PC-9 (cell line): Measurements from ENCODE around the gene PAH. TPM values are rescaled to one million over a fixed set of nuclear protein-coding genes. Genes with fewer than 3 reads are reported as not detected.

Experiments
- BruUV-seq: library from RNA; stranded (reverse); fragments of 400-500 nt; replicated peaks from 2 replicates; lab custom pipeline; 2021; lab: Mats Ljungman, UMichigan
- CTCF ChIA-PET: fragments of 300-600 bp; sonication (Branson Sonifier 250); formaldehyde crosslinking; loops from one replicate; lab custom pipeline; 2022; ENCODE audit warnings: antibody characterized with exemption; lab: Charles Lee
- POLR2A ChIA-PET: fragments of 300-600 bp; sonication (Branson Sonifier 250); formaldehyde crosslinking; loops from one replicate; lab custom pipeline; 2022; ENCODE audit warnings: antibody characterized with exemption; ENCODE audit not compliant: unreplicated experiment; lab: Charles Lee
- DNase-seq, 2 experiments: peaks; one replicate each; pipeline versions ENCODE4 v3.0.0 to v3.0.0-alpha.2; 2015 to 2022; ENCODE audit warnings: mixed read lengths in 1 of 2
- H2AFZ ChIP-seq: fragments of 200-600 bp; sonication (generic); 2 replicates; pipeline ENCODE4 v1.8.1; 2017; ENCODE audit warnings: antibody characterized with exemption
- H3F3A ChIP-seq: fragments of 200-600 bp; sonication (generic); 2 replicates; pipeline ENCODE4 v1.8.1; 2017; ENCODE audit warnings: antibody characterized with exemption, mild to moderate bottlenecking, low read depth; ENCODE audit not compliant: insufficient read depth
- H3K27ac ChIP-seq: fragments of 200-600 bp; sonication (generic); 2 replicates; pipeline ENCODE4 v1.6.1; 2016; ENCODE audit warnings: mixed run types
- H3K27me3 ChIP-seq: fragments of 200-600 bp; sonication (generic); 2 replicates; pipeline ENCODE4 v1.6.1; 2016; ENCODE audit warnings: low read depth, mixed run types; ENCODE audit not compliant: insufficient read depth
- H3K36me3 ChIP-seq: fragments of 200-600 bp; sonication (generic); 2 replicates; pipeline ENCODE4 v1.6.1; 2016; ENCODE audit warnings: low read depth, mixed run types
- H3K4me1 ChIP-seq: fragments of 200-600 bp; sonication (generic); replicated peaks from 2 replicates; pipeline ENCODE4 v1.6.1; 2016; ENCODE audit warnings: mixed run types; ENCODE audit not compliant: insufficient read depth
- H3K4me2 ChIP-seq: fragments of 200-600 bp; sonication (generic); 2 replicates; pipeline ENCODE4 v1.6.1; 2017; ENCODE audit warnings: mixed run types
- H3K4me3 ChIP-seq: fragments of 200-600 bp; sonication (generic); 2 replicates; pipeline ENCODE4 v1.6.1; 2016; ENCODE audit warnings: mixed run types
- H3K79me2 ChIP-seq: fragments of 200-600 bp; sonication (generic); 2 replicates; pipeline ENCODE4 v1.6.1; 2017; ENCODE audit warnings: low read depth, mixed run types
- H3K9me2 ChIP-seq: fragments of 200-600 bp; sonication (generic); 2 replicates; pipeline ENCODE4 v1.8.1; 2017; ENCODE audit warnings: mild to moderate bottlenecking; ENCODE audit not compliant: insufficient read depth
- H3K9me3 ChIP-seq: fragments of 200-600 bp; sonication (generic); 2 replicates; pipeline ENCODE4 v1.8.1; 2016; ENCODE audit warnings: low read depth; ENCODE audit not compliant: insufficient read depth
- H4K20me1 ChIP-seq: fragments of 200-600 bp; sonication (generic); 2 replicates; pipeline ENCODE4 v1.8.1; 2017; ENCODE audit not compliant: insufficient read depth
- CTCF ChIP-seq: fragments of 200-600 bp; sonication (generic); conservative IDR thresholded peaks from 2 replicates; pipeline ENCODE4 v1.6.1; 2017; ENCODE audit warnings: mixed run types, antibody characterized with exemption, mild to moderate bottlenecking, moderate library complexity
- EZH2 ChIP-seq: fragments of 200-600 bp; sonication (generic); IDR thresholded peaks from 2 replicates; pipeline ENCODE4 v1.8.0; 2017; ENCODE audit warnings: antibody characterized with exemption, low read depth
- intact Hi-C: fragments of 100-400 bp; cut with micrococcal nuclease; formaldehyde crosslinking; loops from one replicate; pipeline ENCODE4 v1.10.0; 2022; ENCODE audit not compliant: unreplicated experiment
- total RNA-seq: library from RNA; stranded (reverse); gene quantifications from 2 replicates; pipeline ENCODE4 v1.2.3, GENCODE V29; 2021

Gene PAH
- total RNA-seq, 1 experiment from 2014 or later = not detected

GRCh38 chr12:102910792-102911191, 6.3 kb downstream of the PAH start:
- Histone ChIP-seq H3K27me3 (peaks cover 4% of the 10 kb centered on the region; the same call in 1 of the 2 replicates), H3K27ac (no peak overlapping the region), H3K9me3 (no peaks in the 10 kb centered on the region), H3K36me3 (no peaks in the 10 kb centered on the region), H3K4me3 (no peak overlapping the region), H2AFZ (no peak overlapping the region), H3K79me2 (no peaks in the 10 kb centered on the region), H3F3A (no peaks in the 10 kb centered on the region), H3K9me2 (no peaks in the 10 kb centered on the region), H3K4me1 (no peaks in the 10 kb centered on the region), H3K4me2 (no peak overlapping the region), H4K20me1 (no peaks in the 10 kb centered on the region)
- ChIA-PET CTCF (no interaction called here), POLR2A (no interaction called here)
- TF ChIP-seq CTCF = no peak
- TF ChIP-seq EZH2 = no peak
- no TSS peak for BruUV-seq
- DNase-seq = no peak
- intact Hi-C loops = no loop called here

GRCh38 chr12:102910137-102910536, 6.9 kb downstream of the PAH start:
- ChIA-PET POLR2A (no interaction called here), CTCF (no interaction called here)
- Histone ChIP-seq H3K4me2 (no peak overlapping the region), H3K36me3 (no peaks in the 10 kb centered on the region), H3K4me3 (no peak overlapping the region), H3K79me2 (no peaks in the 10 kb centered on the region), H3F3A (no peaks in the 10 kb centered on the region), H3K27ac (no peak overlapping the region), H3K9me2 (no peaks in the 10 kb centered on the region), H3K4me1 (no peaks in the 10 kb centered on the region), H3K27me3 (peaks cover 4% of the 10 kb centered on the region; the same call in 1 of the 2 replicates), H3K9me3 (no peaks in the 10 kb centered on the region), H4K20me1 (no peaks in the 10 kb centered on the region), H2AFZ (no peak overlapping the region)
- intact Hi-C loops = no loop called here
- no TSS peak for BruUV-seq
- no peak for DNase-seq
- no peak for TF ChIP-seq CTCF
- TF ChIP-seq EZH2 = no peak

- no TSS peak for BruUV-seq
- Histone ChIP-seq H3K4me1 (no peaks in the 10 kb centered on the region), H3F3A (no peaks in the 10 kb centered on the region), H3K9me2 (no peaks in the 10 kb centered on the region), H3K36me3 (no peaks in the 10 kb centered on the region), H3K4me2 (no peak overlapping the region), H3K27me3 (peaks cover 4% of the 10 kb centered on the region; the same call in 1 of the 2 replicates), H3K27ac (no peak overlapping the region), H2AFZ (no peak overlapping the region), H3K4me3 (no peak overlapping the region), H3K79me2 (no peaks in the 10 kb centered on the region), H4K20me1 (no peaks in the 10 kb centered on the region), H3K9me3 (no peaks in the 10 kb centered on the region)
- ChIA-PET POLR2A (no interaction called here), CTCF (no interaction called here)
- TF ChIP-seq EZH2 = no peak
- no peak for TF ChIP-seq CTCF
- intact Hi-C loops = no loop called here
- DNase-seq = no peak
Observed at GRCh38 chr12:102907918-102908317, 9.1 kb downstream of the PAH start.
